ENCODE results near the gene ERBB3. TPM values are rescaled to one million over a fixed set of nuclear protein-coding genes. Genes with fewer than 3 reads are reported as not detected.

Gene ERBB3
- total RNA-seq, 3 donors from 2014 or later: 0.48 to 1.6 (median 0.63) TPM

GRCh38 chr12:56150563-56150962 lies 70.6 kb downstream of the ERBB3 start:
- H3K4me1 Mint-ChIP-seq (ENCODE audit: low read depth): peaks cover 27% of the 10 kb centered on the region

GRCh38 chr12:56151672-56152131 lies 71.7 kb downstream of the ERBB3 start:
- peak; percentile 71 to 72 for ATAC-seq
- Mint-ChIP-seq H3K36me3 (ENCODE audit: insufficient read depth) (peaks cover 2% of the 10 kb centered on the region), H3K4me3 (peak overlapping the region; percentile 85), H3K9me3 (no peaks in the 10 kb centered on the region), H3K4me1 (ENCODE audit: low read depth) (peaks cover 27% of the 10 kb centered on the region), H3K27me3 (ENCODE audit: low read depth) (no peaks in the 10 kb centered on the region)
- DNase-seq: peak; percentile 58

More at GRCh38 chr12:56150563-56150962, 70.6 kb downstream of the ERBB3 start:
- Mint-ChIP-seq H3K36me3 (ENCODE audit: insufficient read depth) (peaks cover under 1% of the 10 kb centered on the region), H3K9me3 (no peaks in the 10 kb centered on the region), H3K27me3 (ENCODE audit: low read depth) (no peaks in the 10 kb centered on the region), H3K4me3 (peak overlapping the region; percentile 85)
- no peak for ATAC-seq
- DNase-seq: no peak

GRCh38 chr12:56152132-56152755 lies 72.3 kb downstream of the ERBB3 start, which contains the start of gene MYL6B:
MYL6B (plus strand) TSS chr12:56152587; CDS start chr12:56153919, 1,332 bp downstream.
- Mint-ChIP-seq H3K36me3 (ENCODE audit: insufficient read depth) (peaks cover 2% of the 10 kb centered on the region), H3K27me3 (ENCODE audit: low read depth) (no peaks in the 10 kb centered on the region), H3K4me1 (ENCODE audit: low read depth) (peaks cover 28% of the 10 kb centered on the region), H3K9me3 (no peaks in the 10 kb centered on the region), H3K4me3 (peak within 1 kb of the TSS; percentile 85)
- ATAC-seq (peak; percentile 94), DNase-seq (peak; percentile 90)

Other genes with a start within 250 kb of the ERBB3 start
- gene MMP19, start 237.2 kb upstream of the ERBB3 start, total RNA-seq: not detected
- gene PYM1, start 152.3 kb upstream of the ERBB3 start, total RNA-seq: 10 to 100 TPM; 24.9 to 30.0 (median 28.4) TPM
- gene DGKA, start 149.0 kb upstream of the ERBB3 start, total RNA-seq: 100 to 1,000 TPM; 132 to 164 (median 153) TPM
- gene PMEL, start 114.1 kb upstream of the ERBB3 start, total RNA-seq: under 1 TPM in 2 of 3 donors, not detected in 1; 0.13 to 0.41 TPM
- gene CDK2, start 113.3 kb upstream of the ERBB3 start, total RNA-seq: 10 to 100 TPM; 65.4 to 80.1 (median 74.1) TPM
- gene RAB5B, start 106.1 kb upstream of the ERBB3 start, total RNA-seq: 10 to 100 TPM; 18.5 to 27.5 (median 22.6) TPM
- 1 to 10 TPM in 2 of 3 donors, under 1 TPM in 1; 0.68 to 1.3 (median 1.2) TPM for gene SUOX, start 82.9 kb upstream of the ERBB3 start, total RNA-seq
- gene IKZF4, start 59.1 kb upstream of the ERBB3 start, total RNA-seq: 10 to 100 TPM in 2 of 3 donors, 1 to 10 TPM in 1; 9.4 to 14.6 (median 10.5) TPM
- 100 to 1,000 TPM in 2 of 3 donors, 10 to 100 TPM in 1; 73.1 to 118 (median 110) TPM for gene RPS26, start 38.2 kb upstream of the ERBB3 start, total RNA-seq
- gene PA2G4, start 24.4 kb downstream of the ERBB3 start, total RNA-seq: 100 to 1,000 TPM; 538 to 590 (median 573) TPM
- 1,000 to 10,000 TPM; 3,827 to 4,080 (median 3,837) TPM for gene RPL41, start 36.5 kb downstream of the ERBB3 start, total RNA-seq
- 1 to 10 TPM; 7.4 to 8.3 (median 8.2) TPM for gene ZC3H10, start 38.1 kb downstream of the ERBB3 start, total RNA-seq
- gene ESYT1, start 48.1 kb downstream of the ERBB3 start, total RNA-seq: 100 to 1,000 TPM in 2 of 3 donors, 10 to 100 TPM in 1; 95.9 to 113 (median 106) TPM
- gene MYL6B, start 72.4 kb downstream of the ERBB3 start, total RNA-seq: 10 to 100 TPM; 30.3 to 34.5 (median 30.8) TPM
- gene MYL6, start 78.2 kb downstream of the ERBB3 start, total RNA-seq: 100 to 1,000 TPM; 684 to 725 (median 686) TPM
- gene SMARCC2, start 109.3 kb downstream of the ERBB3 start, total RNA-seq: 10 to 100 TPM; 85.7 to 92.9 (median 86.4) TPM
- gene RNF41, start 141.8 kb downstream of the ERBB3 start, total RNA-seq: 10 to 100 TPM; 39.3 to 45.6 (median 40.1) TPM
- gene NABP2, start 144.2 kb downstream of the ERBB3 start, total RNA-seq: 100 to 1,000 TPM in 1 of 3 donors, 10 to 100 TPM in 2; 92.7 to 103 (median 98.9) TPM
- gene SLC39A5, start 149.9 kb downstream of the ERBB3 start, total RNA-seq: under 1 TPM; 0.53 to 0.84 (median 0.79) TPM
- 10 to 100 TPM; 60.8 to 70.3 (median 67.5) TPM for gene ANKRD52, start 178.2 kb downstream of the ERBB3 start, total RNA-seq
- 10 to 100 TPM; 11.1 to 13.7 (median 11.5) TPM for gene COQ10A, start 186.8 kb downstream of the ERBB3 start, total RNA-seq
- 100 to 1,000 TPM; 344 to 373 (median 354) TPM for gene CS, start 220.2 kb downstream of the ERBB3 start, total RNA-seq
- 100 to 1,000 TPM; 162 to 178 (median 174) TPM for gene CNPY2, start 235.8 kb downstream of the ERBB3 start, total RNA-seq

Data from activated T-cell treated with anti-CD3 and anti-CD28 coated beads, Interleukin-2, amount 50 U/mL, for 4 hours (primary cell).